Measurements from ENCODE around the gene CTSH. TPM values are rescaled to one million over a fixed set of nuclear protein-coding genes. Genes with fewer than 3 reads are reported as not detected.

Gene CTSH
- total RNA-seq, 2 experiments from 2014 or later: 11.1 to 11.4 TPM

DNA sequence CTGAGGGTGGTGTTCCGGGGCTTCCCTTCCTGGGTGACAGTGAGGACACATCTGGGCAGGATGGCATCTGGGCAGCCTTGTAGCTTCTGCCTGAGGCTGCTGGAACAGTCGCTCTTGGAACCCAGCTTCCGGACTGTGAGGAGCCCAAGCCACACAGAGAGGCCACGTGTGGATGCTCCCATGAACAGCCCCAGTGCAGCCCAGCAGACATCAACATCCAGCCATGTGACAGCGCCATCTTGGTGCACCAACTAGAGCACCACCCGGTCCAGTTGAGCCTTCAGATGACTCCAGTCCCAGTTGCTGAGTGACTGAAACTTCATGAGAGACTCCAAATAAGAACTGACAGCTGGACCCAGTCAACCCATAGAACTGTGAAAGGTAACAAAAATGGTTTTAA lies 15.5 kb upstream of the CTSH start:
- Histone ChIP-seq H3K4me3 (ENCODE audit: low read length) (no peak overlapping the region), H3K4me1 (ENCODE audit: insufficient read depth, low read length) (no peaks in the 10 kb centered on the region), H3K36me3 (ENCODE audit: insufficient read depth, low read length) (no peaks in the 10 kb centered on the region), H3K9me3 (ENCODE audit: control insufficient read depth in 1 of 2, insufficient read depth in 1 of 2, low read length in 2 of 2) (peaks cover 0 to 4% of the 10 kb centered on the region in 2 experiments), H3K27me3 (ENCODE audit: control insufficient read depth in 1 of 2, insufficient read depth in 2 of 2, low read length in 2 of 2) (no peaks in the 10 kb centered on the region), H3K27ac (ENCODE audit: low read depth in 1 of 2, low read length in 2 of 2) (no peak overlapping the region)
- no peaks in the 10 kb centered on the region for H3K36me3 Mint-ChIP-seq (ENCODE audit: low read depth)
- H3K9me3 Mint-ChIP-seq: no peaks in the 10 kb centered on the region
- ChIA-PET POLR2A (no interaction called here), CTCF (no interaction called here)
- TF ChIP-seq, protein P1, sequence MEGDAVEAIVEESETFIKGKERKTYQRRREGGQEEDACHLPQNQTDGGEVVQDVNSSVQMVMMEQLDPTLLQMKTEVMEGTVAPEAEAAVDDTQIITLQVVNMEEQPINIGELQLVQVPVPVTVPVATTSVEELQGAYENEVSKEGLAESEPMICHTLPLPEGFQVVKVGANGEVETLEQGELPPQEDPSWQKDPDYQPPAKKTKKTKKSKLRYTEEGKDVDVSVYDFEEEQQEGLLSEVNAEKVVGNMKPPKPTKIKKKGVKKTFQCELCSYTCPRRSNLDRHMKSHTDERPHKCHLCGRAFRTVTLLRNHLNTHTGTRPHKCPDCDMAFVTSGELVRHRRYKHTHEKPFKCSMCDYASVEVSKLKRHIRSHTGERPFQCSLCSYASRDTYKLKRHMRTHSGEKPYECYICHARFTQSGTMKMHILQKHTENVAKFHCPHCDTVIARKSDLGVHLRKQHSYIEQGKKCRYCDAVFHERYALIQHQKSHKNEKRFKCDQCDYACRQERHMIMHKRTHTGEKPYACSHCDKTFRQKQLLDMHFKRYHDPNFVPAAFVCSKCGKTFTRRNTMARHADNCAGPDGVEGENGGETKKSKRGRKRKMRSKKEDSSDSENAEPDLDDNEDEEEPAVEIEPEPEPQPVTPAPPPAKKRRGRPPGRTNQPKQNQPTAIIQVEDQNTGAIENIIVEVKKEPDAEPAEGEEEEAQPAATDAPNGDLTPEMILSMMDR (IDR thresholded peaks at IDR 0.05): no peak
- H3K27me3 Mint-ChIP-seq: no peaks in the 10 kb centered on the region
- no peak for DNase-seq
- intact Hi-C loops (cut with DNase I, micrococcal nuclease): loop anchor here in 1 of 2 experiments (5.0 kb wide), 1 partner anchor 807 kb away; no protein-coding TSS in a partner anchor
- H3K4me1 Mint-ChIP-seq (ENCODE audit: low read depth): no peaks in the 10 kb centered on the region
- no peak overlapping the region for H3K4me3 Mint-ChIP-seq
- no peak for ATAC-seq (ENCODE audit: poor library complexity)
- H3K27ac Mint-ChIP-seq: no peak overlapping the region

DNA sequence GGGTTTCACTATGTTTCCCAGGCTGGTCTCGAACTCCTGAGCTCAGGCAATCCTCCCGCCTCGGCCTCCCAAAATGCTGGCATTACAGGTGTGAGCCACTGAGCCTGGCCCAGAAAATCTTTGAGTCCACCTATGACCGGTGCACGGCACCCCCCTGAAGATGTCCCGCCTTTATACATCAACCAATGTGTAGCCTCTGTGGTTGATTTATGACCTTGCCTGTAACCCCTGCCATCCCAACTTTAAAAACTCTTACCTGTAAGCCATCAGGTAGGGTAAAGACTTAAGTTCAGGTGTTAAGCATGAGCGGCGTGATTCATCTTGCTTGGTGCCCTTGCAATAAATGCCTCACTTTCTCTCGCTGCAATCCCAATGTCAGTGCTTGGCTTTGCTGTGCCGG lies 14.5 kb upstream of the CTSH start:
- no peaks in the 10 kb centered on the region for H3K36me3 Mint-ChIP-seq (ENCODE audit: low read depth)
- H3K27me3 Mint-ChIP-seq: no peaks in the 10 kb centered on the region
- no peaks in the 10 kb centered on the region for H3K36me3 ChIP-seq (ENCODE audit: insufficient read depth, low read length)
- TF ChIP-seq, protein P1 (IDR thresholded peaks at IDR 0.05): no peak
- H3K27me3 ChIP-seq (ENCODE audit: control insufficient read depth in 1 of 2, insufficient read depth in 2 of 2, low read length in 2 of 2): no peaks in the 10 kb centered on the region
- intact Hi-C loops (cut with DNase I, micrococcal nuclease): no loop called here
- H3K4me1 Mint-ChIP-seq (ENCODE audit: low read depth): no peaks in the 10 kb centered on the region
- DNase-seq: no peak
- H3K4me3 Mint-ChIP-seq: no peak overlapping the region
- ChIA-PET POLR2A (no interaction called here), CTCF (no interaction called here)
- no peaks in the 10 kb centered on the region for H3K4me1 ChIP-seq (ENCODE audit: insufficient read depth, low read length)
- no peak overlapping the region for H3K27ac Mint-ChIP-seq
- H3K9me3 ChIP-seq (ENCODE audit: control insufficient read depth in 1 of 2, insufficient read depth in 1 of 2, low read length in 2 of 2): peaks cover 0 to 4% of the 10 kb centered on the region in 2 experiments
- no peaks in the 10 kb centered on the region for H3K9me3 Mint-ChIP-seq
- H3K27ac ChIP-seq (ENCODE audit: low read depth in 1 of 2, low read length in 2 of 2): no peak overlapping the region
- ATAC-seq (ENCODE audit: poor library complexity): no peak
- H3K4me3 ChIP-seq (ENCODE audit: low read length): no peak overlapping the region

DNA sequence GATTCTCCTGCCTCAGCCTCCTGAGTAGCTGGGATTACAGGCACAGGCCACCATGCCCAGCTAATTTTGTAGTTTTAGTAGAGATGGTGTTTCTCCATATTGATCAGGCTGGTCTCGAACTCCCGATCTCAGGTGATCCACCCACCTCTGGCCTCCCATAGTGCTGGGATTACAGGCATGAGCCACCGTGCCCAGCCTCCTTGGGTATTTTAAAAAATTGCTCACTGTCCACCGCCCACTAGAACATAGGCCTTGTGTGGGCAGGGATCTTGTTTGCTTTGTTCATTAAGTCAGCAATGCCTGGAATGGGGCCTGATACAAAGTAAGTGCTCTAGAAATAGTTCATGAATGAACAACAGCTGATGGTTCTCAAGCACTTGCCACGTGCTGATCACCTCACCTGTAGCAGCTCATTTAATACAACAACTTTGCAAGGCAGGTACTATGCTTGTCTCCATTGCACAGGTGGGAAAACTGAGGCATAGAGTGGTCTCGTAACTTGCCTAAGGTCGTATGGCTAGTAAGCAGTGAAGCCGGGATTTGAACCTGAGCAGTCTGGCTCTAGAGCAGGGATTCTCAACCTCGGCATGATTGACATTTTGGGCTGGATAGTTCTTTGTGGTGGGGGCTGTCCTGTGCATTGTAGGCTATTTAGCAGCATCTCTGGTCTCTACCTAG lies 12.7 kb upstream of the CTSH start:
- Histone ChIP-seq H3K36me3 (ENCODE audit: insufficient read depth, low read length) (no peaks in the 10 kb centered on the region), H3K4me3 (ENCODE audit: low read length) (no peak overlapping the region), H3K27me3 (ENCODE audit: control insufficient read depth in 1 of 2, insufficient read depth in 2 of 2, low read length in 2 of 2) (no peaks in the 10 kb centered on the region), H3K27ac (ENCODE audit: low read depth in 1 of 2, low read length in 2 of 2) (no peak overlapping the region), H3K4me1 (ENCODE audit: insufficient read depth, low read length) (no peaks in the 10 kb centered on the region), H3K9me3 (ENCODE audit: control insufficient read depth in 1 of 2, insufficient read depth in 1 of 2, low read length in 2 of 2) (peaks cover 0 to 4% of the 10 kb centered on the region in 2 experiments)
- H3K9me3 Mint-ChIP-seq: no peaks in the 10 kb centered on the region
- no peaks in the 10 kb centered on the region for H3K36me3 Mint-ChIP-seq (ENCODE audit: low read depth)
- no peak for DNase-seq
- POLR2A ChIA-PET: no interaction called here
- H3K4me3 Mint-ChIP-seq: no peak overlapping the region
- H3K4me1 Mint-ChIP-seq (ENCODE audit: low read depth): no peaks in the 10 kb centered on the region
- CTCF ChIA-PET: no interaction called here
- no peaks in the 10 kb centered on the region for H3K27me3 Mint-ChIP-seq
- TF ChIP-seq, protein P1 (IDR thresholded peaks at IDR 0.05): no peak
- intact Hi-C loops (cut with DNase I, micrococcal nuclease): no loop called here
- H3K27ac Mint-ChIP-seq: no peak overlapping the region
- no peak for ATAC-seq (ENCODE audit: poor library complexity)

Data from CD4-positive, alpha-beta T cell (primary cell).